Measurements from ENCODE around the gene STUM. TPM values are rescaled to one million over a fixed set of nuclear protein-coding genes. Genes with fewer than 3 reads are reported as not detected.
A peak's percentile ranks its signal among the peaks of the same experiment; 100 is the strongest.

The STUM gene
- total RNA-seq, 2 donors from 2014 or later = 1.4 to 3.9 TPM

DNA sequence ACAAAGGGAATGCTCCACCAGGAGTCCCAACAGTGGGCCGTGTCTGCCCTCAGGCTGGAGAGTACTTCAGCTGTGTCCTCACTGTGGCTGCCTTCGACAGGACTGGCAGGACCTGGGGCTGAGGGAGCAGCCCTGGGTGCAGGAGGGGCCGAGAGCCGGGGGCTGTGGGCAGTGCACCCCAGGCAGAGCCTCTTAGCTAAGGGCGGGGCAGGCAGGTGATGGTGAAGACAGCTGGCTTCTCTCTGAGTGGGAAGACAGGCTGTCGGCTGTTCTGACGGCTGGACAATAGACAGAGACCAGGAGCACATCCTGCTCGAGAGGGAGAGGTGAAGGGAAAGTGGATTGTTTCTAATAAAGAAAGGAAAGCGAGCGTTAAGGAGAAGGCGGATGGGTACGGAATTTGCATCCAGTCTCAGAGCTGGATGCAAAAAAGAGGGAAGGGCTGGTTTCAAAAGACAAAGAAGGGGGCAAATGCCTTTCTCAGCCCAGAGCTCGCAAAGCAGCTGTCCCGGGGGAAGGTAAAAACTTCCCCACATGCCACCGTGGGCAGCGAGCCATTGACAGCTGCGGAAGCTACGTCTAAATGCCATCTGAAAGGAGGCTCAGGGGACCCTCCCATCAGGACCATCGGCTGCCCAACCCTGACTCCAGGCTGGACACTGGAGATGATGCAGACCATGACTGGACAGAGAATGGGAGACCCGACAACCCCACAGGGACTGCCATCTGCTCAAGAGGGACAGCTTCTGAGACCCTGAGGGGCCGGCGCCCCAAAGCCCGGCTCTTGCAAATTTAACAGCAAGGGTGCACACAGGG lies 92.0 kb downstream of the STUM start:
- DNase-seq = no peak
- intact Hi-C loops (cut with DNase I, micrococcal nuclease) = no loop called here
- ATAC-seq = no peak

DNA sequence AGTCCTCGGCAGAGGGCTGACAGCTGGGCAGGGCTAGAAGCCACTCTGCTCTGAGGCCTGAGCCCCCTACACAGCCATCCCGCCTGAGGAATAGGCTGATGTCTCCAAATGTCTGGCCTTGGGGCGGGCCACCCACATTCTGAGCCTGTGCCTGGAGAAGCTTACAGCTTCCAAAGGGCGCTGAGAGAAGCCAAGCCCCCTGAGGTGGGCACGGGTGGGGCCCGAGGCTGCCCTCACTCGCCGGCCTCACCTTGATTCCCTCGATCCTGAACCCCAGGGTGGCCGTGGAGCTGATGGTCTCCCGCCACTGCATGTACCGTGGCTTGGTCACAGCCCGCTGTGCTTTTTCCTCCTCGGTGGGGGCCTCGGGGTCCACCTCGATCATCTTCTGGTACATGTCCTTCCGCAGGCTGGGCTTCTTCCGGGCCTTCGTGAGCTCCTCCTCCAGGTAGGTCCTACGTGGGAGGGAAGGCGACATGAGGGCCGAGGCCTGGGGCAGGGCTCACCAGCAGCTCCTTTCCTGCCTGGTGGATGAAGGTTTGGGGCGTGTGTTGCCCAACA lies 93.2 kb downstream of the STUM start:
- no peak for ATAC-seq
- intact Hi-C loops (cut with DNase I, micrococcal nuclease) = no loop called here

DNA sequence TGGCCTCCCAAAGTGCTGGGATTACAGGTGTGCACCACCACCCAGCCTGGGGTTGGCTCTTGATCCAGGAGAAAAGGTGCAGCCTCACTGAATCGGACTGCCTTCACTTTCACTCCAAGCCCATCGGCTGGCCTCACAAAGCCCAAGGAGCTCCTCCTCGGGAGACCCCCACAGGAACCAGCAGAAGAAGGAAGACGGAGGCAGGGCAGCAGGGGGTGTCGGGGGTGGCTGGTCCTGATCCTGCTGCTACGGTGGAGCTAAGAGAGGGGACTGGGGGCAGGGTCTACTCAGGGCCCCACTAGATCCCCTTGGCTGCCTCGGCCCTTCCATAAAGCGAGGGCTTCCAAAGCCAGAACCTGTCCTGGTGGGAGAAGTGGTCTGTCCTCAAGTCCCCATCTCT lies 93.9 kb downstream of the STUM start:
- peak in 1 of 2 donors; percentile 3 for DNase-seq
- ATAC-seq = no peak
- intact Hi-C loops (cut with DNase I, micrococcal nuclease) = no loop called here

More for the DNA sequence above, 93.2 kb downstream of the STUM start:
- peak in 1 of 2 donors; percentile 3 for DNase-seq

DNA sequence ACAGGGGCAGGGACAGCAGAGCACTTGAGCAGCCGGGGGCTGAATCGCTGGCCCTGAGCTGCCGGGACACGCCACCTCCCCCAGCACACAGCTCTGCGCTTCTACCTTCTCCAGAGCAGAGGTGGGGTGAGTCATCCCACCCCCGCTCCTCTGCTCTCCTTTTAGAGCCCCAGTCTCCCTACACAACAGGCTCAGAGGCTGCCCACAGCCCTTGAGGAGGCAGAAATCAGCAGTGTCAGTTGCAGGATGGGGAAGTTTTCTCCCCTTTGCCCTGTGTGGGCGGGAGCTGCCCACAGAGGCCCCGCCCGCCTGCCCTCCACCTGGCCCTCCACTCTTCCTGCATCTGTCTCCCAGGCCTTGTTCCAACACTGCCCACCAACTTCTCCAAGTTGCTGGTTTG lies 94.6 kb downstream of the STUM start:
- DNase-seq = no peak
- intact Hi-C loops (cut with DNase I, micrococcal nuclease) = no loop called here
- ATAC-seq = peak; percentile 88

DNA sequence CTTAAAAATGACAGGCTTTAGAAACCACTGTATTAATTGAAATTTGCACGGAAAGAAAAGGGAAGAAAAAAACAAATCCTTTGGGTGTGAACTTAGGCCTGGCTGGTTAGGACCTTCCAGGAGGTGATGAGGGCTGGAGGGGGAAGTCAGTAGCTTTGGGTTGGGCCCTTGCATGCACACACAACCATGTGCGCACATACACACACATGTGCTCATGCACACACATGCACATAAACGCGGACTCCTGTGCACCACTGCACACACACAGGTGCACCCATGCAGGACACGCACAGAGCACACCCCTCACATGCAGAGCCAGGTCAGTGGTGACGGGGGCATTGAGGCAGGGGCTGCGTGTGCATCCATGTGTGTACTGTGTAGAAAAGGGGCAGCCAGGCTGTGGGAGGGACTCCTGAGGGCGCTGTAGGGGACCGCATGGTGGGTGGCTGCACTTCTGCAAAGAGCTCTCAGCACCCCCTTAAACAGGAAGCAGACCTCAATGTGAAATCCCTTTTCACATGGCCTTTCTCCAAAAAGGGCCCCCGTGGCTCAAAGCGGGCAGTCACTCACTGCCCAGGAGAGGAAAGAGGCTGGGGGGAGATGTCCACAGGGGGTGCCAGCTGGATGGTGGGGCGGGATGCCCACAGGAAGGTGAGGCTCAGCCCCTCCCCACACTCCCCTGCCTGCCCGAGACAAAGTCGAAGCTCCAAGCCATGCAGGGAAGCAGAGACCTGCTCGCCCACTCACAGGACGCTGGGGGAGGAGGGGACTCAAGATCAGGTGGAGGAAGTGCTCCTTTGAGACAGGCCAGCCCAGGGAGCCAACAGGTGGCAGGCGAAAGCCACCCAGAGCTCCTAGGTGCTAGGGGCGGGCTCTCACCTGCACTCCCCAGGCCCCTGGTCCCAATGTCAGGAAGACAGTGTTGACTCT lies 95.3 kb downstream of the STUM start:
- peak; percentile 47 for ATAC-seq
- peak; percentile 25 to 35 for DNase-seq
- intact Hi-C loops (cut with DNase I, micrococcal nuclease) = no loop called here

DNA sequence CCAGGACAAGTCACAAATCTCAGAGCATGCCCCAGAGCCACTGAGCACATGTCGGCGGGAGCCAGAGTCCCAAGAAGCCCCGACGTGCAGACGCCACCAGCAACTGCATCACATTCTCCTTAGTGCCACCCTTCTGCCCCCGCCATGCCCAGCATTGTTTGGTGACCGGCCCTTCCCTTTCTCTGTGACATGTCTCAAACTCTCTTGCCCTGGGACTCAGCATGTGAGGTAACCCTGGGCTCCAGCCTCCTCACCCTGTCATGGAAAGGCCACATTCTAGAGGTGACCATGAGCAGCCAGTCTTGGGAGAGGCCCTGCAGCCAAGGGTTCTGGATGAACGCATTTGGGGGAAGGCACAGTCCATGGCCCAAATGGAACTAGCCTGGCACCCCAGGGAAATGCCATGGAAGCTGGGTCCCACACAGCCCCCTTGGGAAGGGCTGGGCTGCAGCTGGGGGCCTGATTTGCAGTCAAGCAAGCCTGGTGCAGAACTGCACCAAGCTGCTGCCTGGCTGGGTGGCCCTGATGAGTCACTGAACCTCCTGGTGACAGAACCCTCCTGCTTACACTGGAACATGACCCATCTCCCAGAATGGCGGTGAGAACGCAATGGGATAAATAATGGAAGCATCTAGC lies 96.1 kb downstream of the STUM start:
- no peak for ATAC-seq
- DNase-seq = peak; percentile 2 to 17
- intact Hi-C loops (cut with DNase I, micrococcal nuclease) = loop anchor here in 1 of 2 donors (5.0 kb wide), 1 partner anchor 93 kb away; the partner anchor contains the start of gene ITPKB

DNA sequence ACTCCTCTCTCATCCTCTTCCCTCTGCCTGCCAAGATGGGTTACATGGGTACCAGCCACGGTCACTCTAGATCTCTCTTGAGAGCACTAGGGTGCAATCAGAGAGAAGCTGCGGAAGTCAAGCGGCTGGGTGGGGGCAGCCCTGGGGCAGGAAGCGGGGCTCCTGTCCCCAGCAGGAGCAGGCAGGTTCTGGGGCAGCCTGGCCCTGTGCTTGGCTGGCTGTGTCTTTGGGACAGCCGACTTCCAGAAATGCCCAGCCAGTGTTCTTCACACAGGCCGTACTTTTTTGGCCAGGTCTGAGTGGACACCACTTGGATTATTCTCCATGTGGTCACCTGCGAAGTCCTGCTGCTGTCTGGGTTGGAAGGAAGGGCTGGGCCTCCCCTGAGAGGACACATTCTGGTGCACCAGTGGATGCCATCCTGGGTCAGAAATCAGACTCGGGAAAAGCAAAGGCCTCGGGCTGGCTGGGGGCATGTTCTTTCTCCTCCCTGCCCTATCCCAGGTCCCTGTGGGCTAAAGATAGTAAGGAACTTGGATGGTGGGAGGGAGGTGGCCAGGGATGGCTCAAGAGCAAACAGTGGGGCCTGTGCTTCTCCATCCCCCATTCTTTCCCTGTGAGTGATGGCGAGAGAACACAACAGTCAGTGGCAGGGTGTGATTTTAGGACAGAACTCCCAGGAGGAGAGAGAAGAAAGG lies 96.9 kb downstream of the STUM start:
- no peak for ATAC-seq
- intact Hi-C loops (cut with DNase I, micrococcal nuclease) = loop anchor here in 1 of 2 donors (5.0 kb wide), 1 partner anchor 92 kb away; the partner anchor contains the start of gene ITPKB
- no peak for DNase-seq

DNA sequence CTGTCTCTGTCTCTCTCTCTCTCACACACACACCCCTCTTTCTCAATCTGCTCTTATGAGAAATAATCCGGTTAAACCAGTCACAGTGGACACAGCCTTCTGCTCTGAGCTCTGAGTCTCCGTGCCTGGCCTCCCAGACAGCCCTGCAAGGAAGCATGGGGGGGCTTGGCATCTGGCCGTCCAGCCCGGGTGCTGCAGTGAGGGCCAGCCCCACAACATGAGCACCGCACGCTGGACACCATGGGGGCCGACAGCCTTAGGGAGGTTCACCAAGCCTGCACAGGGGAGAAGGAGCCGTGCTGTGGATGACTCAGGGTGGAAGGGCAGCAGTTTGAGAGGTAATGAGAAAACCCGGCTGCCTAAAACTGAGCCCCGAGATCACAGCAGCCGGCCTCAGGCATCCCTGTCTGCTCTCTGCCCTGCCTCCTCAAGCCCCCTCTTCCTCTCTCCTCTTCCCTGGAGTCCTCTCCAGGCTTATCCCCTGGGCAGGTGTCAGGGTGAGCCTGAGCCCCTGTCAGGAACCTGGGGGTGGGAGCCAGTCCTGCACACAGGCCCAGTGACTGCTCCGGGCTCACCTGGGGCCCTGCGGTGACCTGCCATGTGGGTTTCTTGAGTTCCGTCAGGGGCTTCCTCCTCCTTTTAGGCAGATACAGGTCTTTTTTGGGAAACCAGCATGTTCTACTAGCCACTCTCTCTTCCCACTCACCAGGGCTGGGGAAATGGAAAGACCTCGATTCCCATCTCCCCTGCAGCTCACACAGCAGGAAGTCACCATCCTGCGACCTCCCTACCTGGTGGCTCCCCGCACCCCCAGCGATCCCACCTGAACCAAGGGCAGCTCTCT lies 97.7 kb downstream of the STUM start:
- intact Hi-C loops (cut with DNase I, micrococcal nuclease) = loop anchor here in 1 of 2 donors (5.0 kb wide), 1 partner anchor 91 kb away; the partner anchor contains the start of gene ITPKB
- peak in 1 of 2 donors; percentile 62 for DNase-seq
- ATAC-seq = no peak

DNA sequence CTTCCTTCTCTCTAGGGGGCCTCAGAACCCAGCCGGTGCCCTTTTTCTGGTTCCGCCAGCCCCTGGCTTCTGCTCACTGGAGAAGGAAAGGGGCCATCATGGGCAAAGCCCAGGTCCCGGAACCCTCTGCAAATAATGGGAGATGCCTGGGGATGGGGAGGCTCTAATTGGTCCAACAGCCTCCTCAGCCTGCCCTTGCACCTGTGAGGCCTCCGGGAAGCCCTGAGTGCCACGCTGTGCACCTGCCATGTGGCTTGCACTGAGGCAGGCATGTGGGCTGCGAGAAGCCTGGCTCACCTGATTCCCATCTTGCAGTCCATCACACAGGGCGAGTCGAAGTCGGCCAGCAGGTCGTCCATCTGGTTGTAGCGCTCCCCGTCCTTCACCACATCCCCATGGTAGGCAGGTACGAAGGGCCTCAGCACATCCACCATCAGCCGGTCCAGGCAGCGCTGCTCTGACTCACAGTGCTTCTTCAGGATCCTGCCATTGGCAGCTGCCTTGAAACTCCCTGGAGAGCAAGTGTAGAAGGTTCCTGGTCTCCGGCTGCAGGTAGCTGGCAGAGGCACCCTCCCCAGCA lies 98.4 kb downstream of the STUM start:
- DNase-seq (no peak), ATAC-seq (no peak)
- intact Hi-C loops (cut with DNase I, micrococcal nuclease) = loop anchor here in 1 of 2 donors (5.0 kb wide), 1 partner anchor 90 kb away; the partner anchor contains the start of gene ITPKB

DNA sequence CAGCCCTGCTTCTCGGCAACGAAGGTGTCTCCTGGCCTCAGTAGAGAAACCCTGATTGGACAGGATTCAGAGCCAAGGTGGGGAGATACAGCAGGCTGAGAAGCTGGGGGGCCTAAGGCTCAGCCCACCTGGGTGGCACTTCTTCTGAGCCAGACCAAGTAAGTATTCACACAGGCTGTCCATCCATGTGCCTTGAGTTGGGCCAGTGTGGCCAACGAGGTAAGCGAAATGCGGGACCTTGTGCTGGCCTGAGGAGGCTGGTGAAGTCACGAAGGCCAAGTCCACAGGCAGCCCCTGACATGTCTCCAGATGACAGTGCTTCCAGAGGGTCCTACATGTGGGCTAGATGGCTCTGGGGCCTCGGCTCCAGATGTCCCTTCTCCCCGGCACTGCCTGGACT lies 99.2 kb downstream of the STUM start:
- no peak for DNase-seq
- intact Hi-C loops (cut with DNase I, micrococcal nuclease) = loop anchor here in 1 of 2 donors (5.0 kb wide), 1 partner anchor 90 kb away; the partner anchor contains the start of gene ITPKB

DNA sequence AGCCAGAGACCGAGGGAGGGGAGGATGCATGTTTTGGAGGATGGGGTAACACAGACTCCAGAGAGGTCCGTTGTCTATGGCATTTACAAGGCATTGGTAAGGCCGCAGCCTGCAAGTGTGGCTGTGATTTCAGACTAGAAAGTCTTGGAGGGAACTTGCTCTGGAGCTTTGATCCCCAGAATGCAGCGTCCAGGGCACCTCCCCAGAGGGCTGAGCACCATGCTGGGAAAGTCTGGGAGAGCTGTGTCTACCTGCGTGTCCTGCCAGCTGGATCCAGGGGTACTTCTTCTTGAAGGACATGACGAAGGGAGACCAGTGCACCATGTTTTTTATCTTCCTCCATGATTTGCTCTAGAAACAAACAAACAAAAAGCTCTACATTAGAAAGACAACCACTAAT lies 99.9 kb downstream of the STUM start:
- DNase-seq (no peak), ATAC-seq (no peak)
- intact Hi-C loops (cut with DNase I, micrococcal nuclease) = loop anchor here in 1 of 2 donors (5.0 kb wide), 1 partner anchor 89 kb away; the partner anchor contains the start of gene ITPKB

More for the DNA sequence above, 99.2 kb downstream of the STUM start:
- ATAC-seq = no peak

DNA sequence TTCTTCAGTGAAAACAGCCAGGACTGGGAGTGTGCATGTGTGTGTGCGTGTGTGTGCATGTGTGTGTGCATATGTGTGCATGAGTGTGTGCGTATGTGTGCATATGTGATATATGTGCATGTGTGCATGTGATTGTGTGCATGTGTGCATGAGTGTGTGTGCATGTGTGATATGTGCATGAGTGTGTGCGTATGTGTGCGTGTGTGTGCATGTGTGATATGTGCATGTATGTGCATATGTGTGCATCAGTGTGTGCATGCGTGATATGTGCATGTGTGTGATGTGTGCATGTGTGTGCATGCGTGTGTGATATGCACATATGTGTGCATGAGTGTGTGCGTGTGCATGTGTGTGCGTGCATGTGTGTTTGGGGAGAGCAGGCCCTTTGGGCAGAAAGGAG lies 100.7 kb downstream of the STUM start:
- DNase-seq (no peak), ATAC-seq (no peak)
- intact Hi-C loops (cut with DNase I, micrococcal nuclease) = loop anchor here in 1 of 2 donors (5.0 kb wide), 1 partner anchor 88 kb away; the partner anchor contains the start of gene ITPKB

DNA sequence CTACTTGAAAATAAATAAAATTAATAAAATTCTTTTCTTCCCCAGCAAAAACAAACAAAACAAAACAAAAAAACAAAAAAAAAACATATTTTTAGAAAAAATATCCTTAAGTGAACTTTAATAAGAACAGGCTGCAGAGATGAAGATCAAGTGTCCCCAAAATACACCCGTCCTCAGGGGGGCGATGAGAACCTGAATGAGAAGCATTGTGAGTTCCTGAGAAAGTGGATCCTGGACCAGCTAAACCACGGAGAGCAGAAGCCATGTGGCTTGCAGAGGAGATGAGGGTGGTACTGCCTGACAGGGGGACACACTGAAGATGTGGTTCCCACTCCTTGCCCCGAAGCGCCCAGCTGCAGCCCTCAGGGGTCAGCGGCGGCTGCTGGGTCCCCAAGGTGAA lies 101.2 kb downstream of the STUM start:
- DNase-seq = no peak

DNA sequence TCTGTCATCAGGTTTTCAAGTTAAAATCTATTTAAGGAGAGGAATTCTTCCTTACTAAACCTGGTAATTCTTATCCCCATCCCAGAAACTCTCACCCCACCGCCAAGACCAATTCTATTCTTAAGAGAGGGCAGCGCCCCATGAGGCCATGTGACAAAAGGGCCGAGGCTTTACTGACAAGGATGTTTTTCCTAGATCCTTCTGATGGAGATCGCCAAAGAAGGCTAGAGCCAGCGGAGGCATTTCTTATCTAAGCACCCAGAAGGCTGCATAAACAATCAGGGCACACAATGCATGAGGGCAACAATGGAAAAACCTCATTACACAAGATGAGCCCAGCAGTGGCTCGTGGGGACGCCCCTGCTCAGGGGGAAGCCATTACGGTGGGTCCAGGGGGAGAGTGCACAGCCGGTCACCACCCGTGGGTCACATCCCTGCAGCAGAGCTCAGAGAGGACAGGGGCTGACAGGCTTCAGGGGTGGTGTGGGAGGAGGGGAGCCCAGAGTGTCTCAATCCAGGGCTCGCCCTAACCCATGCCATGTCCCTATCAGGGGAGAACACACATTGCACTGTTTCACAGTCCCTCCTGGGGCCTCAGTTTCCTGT lies 101.8 kb downstream of the STUM start:
- intact Hi-C loops (cut with DNase I, micrococcal nuclease) = no loop called here
- ATAC-seq (no peak), DNase-seq (no peak)

More for the DNA sequence above, 101.2 kb downstream of the STUM start:
- ATAC-seq = no peak
- intact Hi-C loops (cut with DNase I, micrococcal nuclease) = loop anchor here in 1 of 2 donors (5.0 kb wide), 1 partner anchor 88 kb away; the partner anchor contains the start of gene ITPKB

DNA sequence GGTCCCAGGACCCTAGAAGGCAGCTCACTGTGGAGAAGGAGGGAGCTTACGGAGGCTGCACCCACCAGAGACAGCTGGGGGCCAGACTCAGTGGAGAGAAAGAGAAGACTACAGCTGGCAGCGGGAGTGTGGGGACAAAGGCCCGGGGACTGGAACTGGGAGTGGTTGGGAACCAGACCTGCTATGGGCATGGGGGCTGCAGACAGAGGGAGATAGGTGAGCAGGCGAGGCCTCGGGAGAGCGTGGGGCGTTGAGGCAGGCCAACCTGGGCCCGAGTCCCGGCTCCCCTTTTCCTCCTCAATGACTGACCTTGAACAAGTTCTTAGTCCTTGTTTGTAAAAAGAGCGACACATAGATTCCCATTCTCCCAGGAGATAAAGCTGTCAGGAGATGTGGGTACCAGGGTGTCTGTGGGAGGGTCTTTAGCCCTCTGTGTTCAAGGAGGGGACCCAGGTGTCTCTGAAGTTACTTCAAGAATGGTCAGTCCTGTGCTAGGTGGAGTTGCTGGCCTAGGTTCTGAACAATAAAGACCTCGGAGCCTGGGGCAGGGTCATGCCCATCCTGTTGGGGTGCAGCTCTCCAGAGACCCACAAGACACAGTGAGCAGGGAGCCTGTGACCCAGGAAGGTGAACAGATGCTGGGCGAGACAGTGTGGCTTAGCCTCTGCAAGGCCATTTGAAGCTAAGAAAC lies 102.6 kb downstream of the STUM start:
- ATAC-seq = no peak
- intact Hi-C loops (cut with DNase I, micrococcal nuclease) = no loop called here
- no peak for DNase-seq

DNA sequence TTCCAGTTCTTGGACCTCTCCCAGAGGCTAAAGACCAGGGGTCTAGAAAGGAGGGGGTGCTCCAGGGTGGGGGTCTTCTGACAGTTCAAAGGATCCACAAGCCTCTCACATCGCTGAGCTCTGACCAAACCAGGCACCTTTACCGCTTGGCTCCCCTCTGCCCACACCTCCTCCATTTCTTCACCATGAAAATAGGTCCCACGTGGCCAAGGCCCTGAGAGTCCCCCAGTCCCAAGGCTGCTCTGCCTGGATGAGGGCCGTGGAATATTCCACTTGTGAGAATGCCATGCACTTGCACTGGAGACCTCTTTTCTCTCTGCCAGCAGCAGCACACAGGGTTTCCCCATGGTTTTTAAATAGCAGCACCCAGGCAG lies 103.2 kb downstream of the STUM start:
- ATAC-seq (no peak), DNase-seq (no peak)
- intact Hi-C loops (cut with DNase I, micrococcal nuclease) = no loop called here
